HG03460 (cell line): Measurements from ENCODE around the gene ACOX2.

ENCODE experiments used
- ATAC-seq: cut with Tn5 transposase; IDR thresholded peaks from one replicate; pipeline ENCODE4 v1.9.1; 2021; ENCODE audit not compliant: unreplicated experiment

The ACOX2 gene

GRCh38 chr3:58514405-58514804 is 22.6 kb downstream of the ACOX2 start:
- no peak for ATAC-seq

GRCh38 chr3:58508437-58508836 is 28.6 kb downstream of the ACOX2 start:
- ATAC-seq = no peak

GRCh38 chr3:58507356-58508078 is 29.5 kb downstream of the ACOX2 start:
- no peak for ATAC-seq

GRCh38 chr3:58502872-58503271 is 34.1 kb downstream of the ACOX2 start:
- no peak for ATAC-seq

- ATAC-seq = no peak
Measured at GRCh38 chr3:58497097-58497496, 39.9 kb downstream of the ACOX2 start.

- ATAC-seq = no peak
Measured at GRCh38 chr3:58496206-58496857, 40.7 kb downstream of the ACOX2 start.

- ATAC-seq = no peak
Measured at GRCh38 chr3:58495101-58495500, 41.9 kb downstream of the ACOX2 start.

- ATAC-seq = no peak
Measured at GRCh38 chr3:58494107-58494506, 42.9 kb downstream of the ACOX2 start.

GRCh38 chr3:58492494-58492905 is 44.5 kb downstream of the ACOX2 start:
- ATAC-seq = no peak

GRCh38 chr3:58491506-58492402 is 45.2 kb downstream of the ACOX2 start, which contains the start of gene KCTD6:
KCTD6 (plus strand) TSS chr3:58492096; CDS start chr3:58498756, 6,660 bp downstream.
- peak; percentile 83 for ATAC-seq

- no peak for ATAC-seq
Measured at GRCh38 chr3:58490860-58491501, 46.0 kb downstream of the ACOX2 start.

GRCh38 chr3:58488967-58489366 is 48.0 kb downstream of the ACOX2 start:
- ATAC-seq = no peak

GRCh38 chr3:58487140-58487886 is 49.7 kb downstream of the ACOX2 start:
- ATAC-seq = no peak

GRCh38 chr3:58485801-58486435 is 51.1 kb downstream of the ACOX2 start:
- ATAC-seq = no peak

GRCh38 chr3:58484722-58485069 is 52.3 kb downstream of the ACOX2 start:
- ATAC-seq = no peak

- no peak for ATAC-seq
Measured at GRCh38 chr3:58484045-58484721, 52.8 kb downstream of the ACOX2 start.

GRCh38 chr3:58482917-58483636 is 53.9 kb downstream of the ACOX2 start:
- no peak for ATAC-seq

GRCh38 chr3:58480309-58480708 is 56.7 kb downstream of the ACOX2 start:
- ATAC-seq = no peak

GRCh38 chr3:58478781-58479180 is 58.2 kb downstream of the ACOX2 start:
- no peak for ATAC-seq
